GM12878 (cell line): Measurements from ENCODE around the gene PIK3C2B. TPM values are rescaled to one million over a fixed set of nuclear protein-coding genes. Genes with fewer than 3 reads are reported as not detected.

Experiments
- BACH1 ChIP-seq: fragments of 450-650 bp; IDR thresholded peaks from 2 replicates; pipeline ENCODE4 v1.6.1; 2017; ENCODE audit warnings: mild to moderate bottlenecking, borderline replicate concordance
- CBX3 ChIP-seq: fragments of 200-600 bp; sonication (generic); IDR thresholded peaks from 2 replicates; pipeline ENCODE4 v1.6.1; 2016; ENCODE audit warnings: low read depth, borderline replicate concordance
- CREB1 ChIP-seq: IDR thresholded peaks from 2 replicates; pipeline ENCODE4 v1.6.1; 2012; ENCODE audit warnings: low read depth, mild to moderate bottlenecking, inconsistent platforms
- DPF2 ChIP-seq: fragments of 450-650 bp; IDR thresholded peaks from 2 replicates; pipeline ENCODE4 v1.6.1; 2017; ENCODE audit warnings: mild to moderate bottlenecking
- MEF2A ChIP-seq: IDR thresholded peaks from 2 replicates; pipeline ENCODE4 v1.6.1; 2011; ENCODE audit warnings: low read depth, mild to moderate bottlenecking, low read length, moderate library complexity; ENCODE audit not compliant: insufficient read depth
- NBN ChIP-seq: fragments of 450-650 bp; IDR thresholded peaks from 2 replicates; pipeline ENCODE4 v1.6.1; 2016
- PML ChIP-seq: IDR thresholded peaks from 2 replicates; pipeline ENCODE4 v1.6.1; 2012; ENCODE audit warnings: low read length, inconsistent platforms
- POU2F2 ChIP-seq: IDR thresholded peaks from 3 replicates; pipeline ENCODE4 v1.6.1; 2011; ENCODE audit warnings: low read depth, mild to moderate bottlenecking, low read length, borderline replicate concordance
- RBBP5 ChIP-seq: fragments of 200-600 bp; sonication (generic); conservative IDR thresholded peaks from 2 replicates; pipeline ENCODE4 v1.6.1; 2016
- RUNX3 ChIP-seq: IDR thresholded peaks from 2 replicates; pipeline ENCODE4 v1.6.1; 2012; ENCODE audit warnings: low read length, inconsistent platforms
- STAT1 ChIP-seq: fragments of 450-650 bp; conservative IDR thresholded peaks from 2 replicates; pipeline ENCODE4 v1.6.1; 2014; ENCODE audit warnings: antibody characterized with exemption, mild to moderate bottlenecking
- TBL1XR1 ChIP-seq: IDR thresholded peaks from 2 replicates; pipeline ENCODE4 v1.6.1; 2012; ENCODE audit warnings: low read depth, low read length, improper control_type of control experiment
- YY1 ChIP-seq: IDR thresholded peaks from 2 replicates; pipeline ENCODE4 v1.6.1; 2011; ENCODE audit warnings: low read depth, mild to moderate bottlenecking, low read length
- ZNF24 ChIP-seq: fragments of 450-650 bp; IDR thresholded peaks from 2 replicates; pipeline ENCODE4 v1.6.1; 2017; ENCODE audit warnings: antibody characterized with exemption, mild to moderate bottlenecking
- ZNF384 ChIP-seq: IDR thresholded peaks from 2 replicates; pipeline ENCODE4 v1.6.1; 2012; ENCODE audit warnings: low read depth, mild to moderate bottlenecking, low read length, improper control_type of control experiment, borderline replicate concordance
- polyA plus RNA-seq, 11 experiments: library from polyadenylated mRNA; depleted of rRNA in 4 of 11; unstranded in 6 of 11; stranded (reverse) in 5 of 11; fragments of >200 nt; fragmentation: Nextera tagmentation in 4 of 11; fragmentation: Illumina TruSeq in 1 of 11; extraction: Ambion mirVana in 4 of 11; extraction: Trizol in 1 of 11; gene quantifications; 1 replicate in 1 of 11; 2 replicates in 10 of 11; pipeline versions ENCODE4 v1.2.1 to v1.2.3, GENCODE V29; 2011 to 2016; ENCODE audit warnings: inconsistent platforms in 2 of 11, missing spikeins in 2 of 11, low read depth in 1 of 11
- total RNA-seq, 4 experiments: library from RNA; depleted of rRNA in 3 of 4; stranded (reverse); fragments of >200 nt in 3 of 4; fragmentation: Illumina TruSeq in 1 of 4; extraction: Trizol in 1 of 4; gene quantifications; 2 replicates each; pipeline versions ENCODE4 v1.2.1 to v1.2.3, GENCODE V29; 2013 to 2021
- TF ChIP-seq, protein P1 (sequence below): fragments of 450-650 bp; IDR thresholded peaks from 2 replicates; pipeline ENCODE4 v1.6.1; 2017; ENCODE audit warnings: mild to moderate bottlenecking, low read depth, inconsistent platforms; ENCODE audit not compliant: poor library complexity, severe bottlenecking
- TF ChIP-seq, protein P2 (sequence below): fragments of 450-650 bp; formaldehyde crosslinking; IDR thresholded peaks from 2 replicates; pipeline ENCODE4 v1.4.0; 2022; ENCODE audit warnings: mild to moderate bottlenecking, moderate library complexity
- TF ChIP-seq, protein P3 (sequence below): fragments of 150-350 bp; IDR thresholded peaks from 2 replicates; pipeline ENCODE4 v1.6.1; 2014; ENCODE audit warnings: mild to moderate bottlenecking, low read depth, low read length
- TF ChIP-seq, protein P4 (sequence below): fragments of 450-650 bp; IDR thresholded peaks from 2 replicates; pipeline ENCODE4 v1.6.1; 2016; ENCODE audit warnings: mild to moderate bottlenecking
- TF ChIP-seq, protein P5 (sequence below): IDR thresholded peaks from 2 replicates; pipeline ENCODE4 v1.6.1; 2012; ENCODE audit warnings: low read depth, low read length, improper control_type of control experiment

PIK3C2B gene
- total and polyA plus RNA-seq, 10 of the 15 experiments (the other 5 are each of a cell fraction or from before 2014, with no cell fraction given), result 2.2 to 38.1 (median 11.4) TPM

DNA sequence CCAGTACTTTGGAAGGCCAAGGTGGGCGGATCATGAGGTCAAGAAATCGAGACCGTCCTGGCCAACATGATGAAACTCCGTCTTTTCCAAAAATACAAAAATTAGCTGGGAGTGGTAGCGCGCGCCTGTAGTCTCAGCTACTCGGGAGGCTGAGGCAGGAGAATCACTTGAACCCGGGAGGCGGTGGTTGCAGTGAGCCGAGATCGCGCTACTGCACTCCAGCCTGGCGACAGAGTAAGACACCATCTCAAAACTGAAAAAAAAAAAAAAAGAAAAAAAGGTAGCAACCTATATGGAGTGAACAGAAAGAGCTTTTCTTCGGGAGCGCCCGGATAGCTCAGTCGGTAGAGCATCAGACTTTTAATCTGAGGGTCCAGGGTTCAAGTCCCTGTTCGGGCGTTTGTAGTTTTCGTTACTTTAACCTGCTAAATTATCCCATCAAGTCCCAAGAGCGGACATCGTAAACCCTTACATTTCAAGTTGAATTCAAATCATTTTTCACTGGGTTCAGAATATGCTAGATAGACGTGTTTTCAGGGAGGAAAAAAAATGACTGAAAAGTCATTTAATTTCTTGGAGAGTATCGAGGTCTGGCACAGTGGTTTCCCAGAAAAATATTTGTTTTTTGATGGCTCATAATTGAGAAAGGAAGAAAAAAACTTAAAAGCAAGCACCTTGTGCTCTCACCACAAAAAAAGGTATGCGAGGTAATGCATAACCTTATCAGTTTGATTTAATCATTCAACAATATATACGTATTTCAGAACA lies 11.8 kb upstream of the PIK3C2B start (continued):
- TF ChIP-seq, protein P1, sequence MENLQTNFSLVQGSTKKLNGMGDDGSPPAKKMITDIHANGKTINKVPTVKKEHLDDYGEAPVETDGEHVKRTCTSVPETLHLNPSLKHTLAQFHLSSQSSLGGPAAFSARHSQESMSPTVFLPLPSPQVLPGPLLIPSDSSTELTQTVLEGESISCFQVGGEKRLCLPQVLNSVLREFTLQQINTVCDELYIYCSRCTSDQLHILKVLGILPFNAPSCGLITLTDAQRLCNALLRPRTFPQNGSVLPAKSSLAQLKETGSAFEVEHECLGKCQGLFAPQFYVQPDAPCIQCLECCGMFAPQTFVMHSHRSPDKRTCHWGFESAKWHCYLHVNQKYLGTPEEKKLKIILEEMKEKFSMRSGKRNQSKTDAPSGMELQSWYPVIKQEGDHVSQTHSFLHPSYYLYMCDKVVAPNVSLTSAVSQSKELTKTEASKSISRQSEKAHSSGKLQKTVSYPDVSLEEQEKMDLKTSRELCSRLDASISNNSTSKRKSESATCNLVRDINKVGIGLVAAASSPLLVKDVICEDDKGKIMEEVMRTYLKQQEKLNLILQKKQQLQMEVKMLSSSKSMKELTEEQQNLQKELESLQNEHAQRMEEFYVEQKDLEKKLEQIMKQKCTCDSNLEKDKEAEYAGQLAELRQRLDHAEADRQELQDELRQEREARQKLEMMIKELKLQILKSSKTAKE, result peak; percentile 77
- TF ChIP-seq BACH1, result no peak
- TF ChIP-seq CBX3, result no peak
- TF ChIP-seq, protein P2, sequence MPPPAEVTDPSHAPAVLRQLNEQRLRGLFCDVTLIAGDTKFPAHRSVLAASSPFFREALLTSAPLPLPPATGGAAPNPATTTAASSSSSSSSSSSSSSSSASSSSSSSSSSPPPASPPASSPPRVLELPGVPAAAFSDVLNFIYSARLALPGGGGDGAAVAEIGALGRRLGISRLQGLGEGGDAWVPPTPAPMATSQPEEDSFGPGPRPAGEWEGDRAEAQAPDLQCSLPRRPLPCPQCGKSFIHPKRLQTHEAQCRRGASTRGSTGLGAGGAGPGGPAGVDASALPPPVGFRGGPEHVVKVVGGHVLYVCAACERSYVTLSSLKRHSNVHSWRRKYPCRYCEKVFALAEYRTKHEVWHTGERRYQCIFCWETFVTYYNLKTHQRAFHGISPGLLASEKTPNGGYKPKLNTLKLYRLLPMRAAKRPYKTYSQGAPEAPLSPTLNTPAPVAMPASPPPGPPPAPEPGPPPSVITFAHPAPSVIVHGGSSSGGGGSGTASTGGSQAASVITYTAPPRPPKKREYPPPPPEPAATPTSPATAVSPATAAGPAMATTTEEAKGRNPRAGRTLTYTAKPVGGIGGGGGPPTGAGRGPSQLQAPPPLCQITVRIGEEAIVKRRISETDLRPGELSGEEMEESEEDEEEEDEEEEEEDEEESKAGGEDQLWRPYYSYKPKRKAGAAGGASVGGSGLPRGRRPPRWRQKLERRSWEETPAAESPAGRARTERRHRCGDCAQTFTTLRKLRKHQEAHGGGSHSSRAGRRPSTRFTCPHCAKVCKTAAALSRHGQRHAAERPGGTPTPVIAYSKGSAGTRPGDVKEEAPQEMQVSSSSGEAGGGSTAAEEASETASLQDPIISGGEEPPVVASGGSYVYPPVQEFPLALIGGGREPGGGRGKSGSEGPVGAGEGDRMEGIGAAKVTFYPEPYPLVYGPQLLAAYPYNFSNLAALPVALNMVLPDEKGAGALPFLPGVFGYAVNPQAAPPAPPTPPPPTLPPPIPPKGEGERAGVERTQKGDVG (CRISPR knock-in tag), result 0 out of 2 replicates have a peak, but pooled peaks have one; percentile 36
- TF ChIP-seq, protein P3, sequence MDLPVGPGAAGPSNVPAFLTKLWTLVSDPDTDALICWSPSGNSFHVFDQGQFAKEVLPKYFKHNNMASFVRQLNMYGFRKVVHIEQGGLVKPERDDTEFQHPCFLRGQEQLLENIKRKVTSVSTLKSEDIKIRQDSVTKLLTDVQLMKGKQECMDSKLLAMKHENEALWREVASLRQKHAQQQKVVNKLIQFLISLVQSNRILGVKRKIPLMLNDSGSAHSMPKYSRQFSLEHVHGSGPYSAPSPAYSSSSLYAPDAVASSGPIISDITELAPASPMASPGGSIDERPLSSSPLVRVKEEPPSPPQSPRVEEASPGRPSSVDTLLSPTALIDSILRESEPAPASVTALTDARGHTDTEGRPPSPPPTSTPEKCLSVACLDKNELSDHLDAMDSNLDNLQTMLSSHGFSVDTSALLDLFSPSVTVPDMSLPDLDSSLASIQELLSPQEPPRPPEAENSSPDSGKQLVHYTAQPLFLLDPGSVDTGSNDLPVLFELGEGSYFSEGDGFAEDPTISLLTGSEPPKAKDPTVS, result no peak; the same call in 1 of the 2 replicates
- TF ChIP-seq RBBP5, result no peak
- TF ChIP-seq STAT1, result peak; percentile 70; the same call in 1 of the 2 replicates
- peak; percentile 93 for TF ChIP-seq NBN
- peak; percentile 64; the same call in 1 of the 2 replicates for TF ChIP-seq MEF2A
- TF ChIP-seq, protein P4, sequence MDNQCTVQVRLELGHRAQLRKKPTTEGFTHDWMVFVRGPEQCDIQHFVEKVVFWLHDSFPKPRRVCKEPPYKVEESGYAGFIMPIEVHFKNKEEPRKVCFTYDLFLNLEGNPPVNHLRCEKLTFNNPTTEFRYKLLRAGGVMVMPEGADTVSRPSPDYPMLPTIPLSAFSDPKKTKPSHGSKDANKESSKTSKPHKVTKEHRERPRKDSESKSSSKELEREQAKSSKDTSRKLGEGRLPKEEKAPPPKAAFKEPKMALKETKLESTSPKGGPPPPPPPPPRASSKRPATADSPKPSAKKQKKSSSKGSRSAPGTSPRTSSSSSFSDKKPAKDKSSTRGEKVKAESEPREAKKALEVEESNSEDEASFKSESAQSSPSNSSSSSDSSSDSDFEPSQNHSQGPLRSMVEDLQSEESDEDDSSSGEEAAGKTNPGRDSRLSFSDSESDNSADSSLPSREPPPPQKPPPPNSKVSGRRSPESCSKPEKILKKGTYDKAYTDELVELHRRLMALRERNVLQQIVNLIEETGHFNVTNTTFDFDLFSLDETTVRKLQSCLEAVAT, result peak; percentile 70; the same call in 1 of the 2 replicates
- peak; percentile 100 for TF ChIP-seq ZNF24
- TF ChIP-seq RUNX3, result peak; percentile 28; the same call in 1 of the 2 replicates
- 0 out of 2 replicates have a peak, but pooled peaks have one; percentile 21 for TF ChIP-seq PML
- peak; percentile 98 for TF ChIP-seq ZNF384
- TF ChIP-seq, protein P5, sequence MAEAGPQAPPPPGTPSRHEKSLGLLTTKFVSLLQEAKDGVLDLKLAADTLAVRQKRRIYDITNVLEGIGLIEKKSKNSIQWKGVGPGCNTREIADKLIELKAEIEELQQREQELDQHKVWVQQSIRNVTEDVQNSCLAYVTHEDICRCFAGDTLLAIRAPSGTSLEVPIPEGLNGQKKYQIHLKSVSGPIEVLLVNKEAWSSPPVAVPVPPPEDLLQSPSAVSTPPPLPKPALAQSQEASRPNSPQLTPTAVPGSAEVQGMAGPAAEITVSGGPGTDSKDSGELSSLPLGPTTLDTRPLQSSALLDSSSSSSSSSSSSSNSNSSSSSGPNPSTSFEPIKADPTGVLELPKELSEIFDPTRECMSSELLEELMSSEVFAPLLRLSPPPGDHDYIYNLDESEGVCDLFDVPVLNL, result no peak
- TF ChIP-seq YY1, result peak; percentile 80; the same call in 1 of the 2 replicates
- TF ChIP-seq TBL1XR1, result peak; percentile 83; the same call in 1 of the 2 replicates
- peak; percentile 51; the same call in 1 of the 3 replicates for TF ChIP-seq POU2F2
- TF ChIP-seq CREB1, result peak; percentile 48; the same call in 1 of the 2 replicates
- TF ChIP-seq DPF2, result no peak
